GM21423 (cell line): ENCODE data around the gene CLUH.
"Not testable (repeated sequence)": the region's sequence is repeated elsewhere in the genome, so short reads cannot be mapped to it uniquely, and the experiment has no call there.

Source experiments
- ATAC-seq: cut with Tn5 transposase; IDR thresholded peaks from one replicate; pipeline ENCODE4 v1.9.1; 2021; ENCODE audit warnings: mild to moderate bottlenecking, moderate library complexity; ENCODE audit not compliant: unreplicated experiment

Gene CLUH

GRCh38 chr17:2701996-2702741 is 9.4 kb downstream of the CLUH start:
- ATAC-seq, result no peak

- ATAC-seq, result no peak
Measured at GRCh38 chr17:2701161-2701995, 10.2 kb downstream of the CLUH start.

GRCh38 chr17:2700491-2701141 is 10.9 kb downstream of the CLUH start:
- ATAC-seq, result no peak

GRCh38 chr17:2700030-2700490 is 11.5 kb downstream of the CLUH start:
- no peak for ATAC-seq

- ATAC-seq, result not testable (repeated sequence)
Measured at GRCh38 chr17:2699216-2699805, 12.3 kb downstream of the CLUH start.

- ATAC-seq, result no peak
Measured at GRCh38 chr17:2697611-2698162, 13.9 kb downstream of the CLUH start.

- no peak for ATAC-seq
Measured at GRCh38 chr17:2695961-2696760, 15.4 kb downstream of the CLUH start.

GRCh38 chr17:2695243-2695960 is 16.2 kb downstream of the CLUH start:
- no peak for ATAC-seq

- ATAC-seq, result no peak
Measured at GRCh38 chr17:2694381-2695242, 17.0 kb downstream of the CLUH start.

- no peak for ATAC-seq
Measured at GRCh38 chr17:2693561-2694380, 17.8 kb downstream of the CLUH start.

- ATAC-seq, result no peak
Measured at GRCh38 chr17:2692781-2693135, 18.8 kb downstream of the CLUH start.

- no peak for ATAC-seq
Measured at GRCh38 chr17:2691965-2692780, 19.4 kb downstream of the CLUH start.

GRCh38 chr17:2691069-2691871 is 20.3 kb downstream of the CLUH start:
- ATAC-seq, result no peak

- ATAC-seq, result no peak
Measured at GRCh38 chr17:2690165-2691068, 21.1 kb downstream of the CLUH start.
